Suprapubic skin (tissue), 4 donors: ENCODE measurements around the gene MUC5AC. TPM values are rescaled to one million over a fixed set of nuclear protein-coding genes. Genes with fewer than 3 reads are reported as not detected.
A peak's percentile ranks its signal among the peaks of the same experiment; 100 is the strongest.

ENCODE experiments used
- DNase-seq, 2 donors: peaks; one replicate each; pipeline ENCODE4 v3.0.0-alpha.2; 2019; ENCODE audit warnings: low spot score in 2 of 2
- H3K27ac ChIP-seq: fragments of 200-600 bp; sonication (generic); one replicate; pipeline ENCODE4 v1.5.1; 2019
- H3K27me3 ChIP-seq: fragments of 200-600 bp; sonication (generic); one replicate; pipeline ENCODE4 v1.5.1; 2019
- H3K36me3 ChIP-seq: fragments of 200-600 bp; sonication (generic); one replicate; pipeline ENCODE4 v1.5.1; 2019
- H3K4me1 ChIP-seq: fragments of 200-600 bp; sonication (generic); one replicate; pipeline ENCODE4 v1.5.1; 2019
- H3K4me3 ChIP-seq: fragments of 200-600 bp; sonication (generic); one replicate; pipeline ENCODE4 v1.5.1; 2019; ENCODE audit warnings: mild to moderate bottlenecking
- H3K9me3 ChIP-seq: fragments of 200-600 bp; sonication (generic); one replicate; pipeline ENCODE4 v1.5.1; 2019
- EP300 ChIP-seq: sonication (generic); formaldehyde crosslinking; IDR thresholded peaks from one replicate; pipeline ENCODE4 v1.6.1; 2017; ENCODE audit warnings: antibody characterized with exemption
- POLR2A ChIP-seq, 2 donors: fragments of 450-650 bp; IDR thresholded peaks; one replicate each; pipeline ENCODE4 v1.6.1; 2017; ENCODE audit warnings: antibody characterized with exemption in 2 of 2, mild to moderate bottlenecking in 2 of 2, moderate library complexity in 2 of 2
- POLR2AphosphoS5 ChIP-seq, 3 donors: sonication (generic); formaldehyde crosslinking; IDR thresholded peaks; one replicate each; pipeline ENCODE4 v1.6.1; 2017; ENCODE audit warnings: antibody characterized with exemption in 3 of 3
- WGBS: methylation state at CpG from one replicate; pipeline ENCODE4 v1.1.5; 2018; 5-methylcytosine and 5-hydroxymethylcytosine counted together
- total RNA-seq, 4 donors: library from RNA; depleted of rRNA; stranded (reverse); fragments of >200 nt; gene quantifications; one replicate each; pipeline ENCODE4 v1.1.0, GENCODE V29; 2016
- TF ChIP-seq, protein P1 (sequence below), 2 donors: fragments of 200-600 bp in 1 of 2; fragments of 450-650 bp in 1 of 2; sonication (generic) in 1 of 2; IDR thresholded peaks; one replicate each; pipeline ENCODE4 v1.5.1; 2016 to 2019; ENCODE audit warnings: antibody characterized with exemption in 2 of 2, mild to moderate bottlenecking in 1 of 2, moderate library complexity in 1 of 2

The MUC5AC gene, protein sequence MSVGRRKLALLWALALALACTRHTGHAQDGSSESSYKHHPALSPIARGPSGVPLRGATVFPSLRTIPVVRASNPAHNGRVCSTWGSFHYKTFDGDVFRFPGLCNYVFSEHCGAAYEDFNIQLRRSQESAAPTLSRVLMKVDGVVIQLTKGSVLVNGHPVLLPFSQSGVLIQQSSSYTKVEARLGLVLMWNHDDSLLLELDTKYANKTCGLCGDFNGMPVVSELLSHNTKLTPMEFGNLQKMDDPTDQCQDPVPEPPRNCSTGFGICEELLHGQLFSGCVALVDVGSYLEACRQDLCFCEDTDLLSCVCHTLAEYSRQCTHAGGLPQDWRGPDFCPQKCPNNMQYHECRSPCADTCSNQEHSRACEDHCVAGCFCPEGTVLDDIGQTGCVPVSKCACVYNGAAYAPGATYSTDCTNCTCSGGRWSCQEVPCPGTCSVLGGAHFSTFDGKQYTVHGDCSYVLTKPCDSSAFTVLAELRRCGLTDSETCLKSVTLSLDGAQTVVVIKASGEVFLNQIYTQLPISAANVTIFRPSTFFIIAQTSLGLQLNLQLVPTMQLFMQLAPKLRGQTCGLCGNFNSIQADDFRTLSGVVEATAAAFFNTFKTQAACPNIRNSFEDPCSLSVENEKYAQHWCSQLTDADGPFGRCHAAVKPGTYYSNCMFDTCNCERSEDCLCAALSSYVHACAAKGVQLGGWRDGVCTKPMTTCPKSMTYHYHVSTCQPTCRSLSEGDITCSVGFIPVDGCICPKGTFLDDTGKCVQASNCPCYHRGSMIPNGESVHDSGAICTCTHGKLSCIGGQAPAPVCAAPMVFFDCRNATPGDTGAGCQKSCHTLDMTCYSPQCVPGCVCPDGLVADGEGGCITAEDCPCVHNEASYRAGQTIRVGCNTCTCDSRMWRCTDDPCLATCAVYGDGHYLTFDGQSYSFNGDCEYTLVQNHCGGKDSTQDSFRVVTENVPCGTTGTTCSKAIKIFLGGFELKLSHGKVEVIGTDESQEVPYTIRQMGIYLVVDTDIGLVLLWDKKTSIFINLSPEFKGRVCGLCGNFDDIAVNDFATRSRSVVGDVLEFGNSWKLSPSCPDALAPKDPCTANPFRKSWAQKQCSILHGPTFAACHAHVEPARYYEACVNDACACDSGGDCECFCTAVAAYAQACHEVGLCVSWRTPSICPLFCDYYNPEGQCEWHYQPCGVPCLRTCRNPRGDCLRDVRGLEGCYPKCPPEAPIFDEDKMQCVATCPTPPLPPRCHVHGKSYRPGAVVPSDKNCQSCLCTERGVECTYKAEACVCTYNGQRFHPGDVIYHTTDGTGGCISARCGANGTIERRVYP (N-terminal part only)
- total RNA-seq: not detected

DNA sequence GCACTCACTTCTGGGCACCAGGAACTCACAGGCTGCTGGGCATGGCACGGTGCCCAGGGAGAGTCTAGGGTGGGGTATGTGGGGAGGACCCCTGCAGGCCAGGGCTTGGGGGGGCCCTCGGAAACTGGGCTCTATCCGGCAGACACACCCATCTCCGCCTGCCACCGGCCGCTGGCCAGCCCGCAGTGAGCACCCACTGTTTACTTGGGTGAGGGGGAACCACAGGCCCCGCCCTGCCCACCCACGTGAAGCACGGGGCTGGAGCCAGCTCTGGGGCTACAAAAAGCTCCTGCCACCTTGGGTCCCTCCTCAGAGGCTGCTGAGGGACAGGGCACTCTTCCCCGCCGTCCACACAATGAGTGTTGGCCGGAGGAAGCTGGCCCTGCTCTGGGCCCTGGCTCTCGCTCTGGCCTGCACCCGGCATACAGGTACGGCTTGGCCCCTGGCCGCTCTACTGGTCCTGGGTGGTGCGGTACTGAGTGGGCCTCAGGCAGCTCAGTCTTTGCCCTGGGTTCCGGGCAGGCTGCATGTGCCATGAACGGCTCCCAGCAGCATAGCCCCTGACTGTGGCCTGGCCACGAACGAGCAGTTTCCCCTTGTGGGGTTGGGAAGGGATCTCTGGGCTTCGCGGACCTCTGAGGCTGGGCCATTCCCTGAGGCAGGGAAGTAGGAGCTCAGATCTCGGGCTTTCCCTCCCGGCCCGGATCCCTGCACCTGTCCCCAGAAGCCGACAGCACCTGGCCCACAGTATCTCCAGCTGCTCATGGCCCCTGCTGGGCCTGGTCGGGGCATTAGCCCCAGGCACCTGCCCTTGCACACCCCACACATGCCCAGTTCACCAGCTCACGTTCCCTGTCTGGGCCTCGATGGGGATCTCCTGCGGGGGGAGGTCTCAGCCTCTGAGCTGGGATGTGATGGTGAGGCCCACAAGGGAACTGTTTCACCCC lies at the start of gene MUC5AC:
Gene MUC5AC (plus strand): TSS at position 309 of the 947 bp plus-strand sequence. CDS start 47 bp downstream, at position 356.
- WGBS: 40% methylated on average over 2 of the region's 32 CpGs
- peak in 1 of 2 donors; percentile 54 for DNase-seq
- Histone ChIP-seq H3K27ac (no peak within 1 kb of the TSS), H3K4me3 (no peak within 1 kb of the TSS), H3K27me3 (peaks cover 51% of the 10 kb centered on the region), H3K36me3 (no peaks in the 10 kb centered on the region), H3K4me1 (peaks cover 3% of the 10 kb centered on the region), H3K9me3 (no peaks in the 10 kb centered on the region)
- TF ChIP-seq POLR2AphosphoS5 (IDR thresholded peaks at IDR 0.05) (no peak), POLR2A (IDR thresholded peaks at IDR 0.05) (no peak)

DNA sequence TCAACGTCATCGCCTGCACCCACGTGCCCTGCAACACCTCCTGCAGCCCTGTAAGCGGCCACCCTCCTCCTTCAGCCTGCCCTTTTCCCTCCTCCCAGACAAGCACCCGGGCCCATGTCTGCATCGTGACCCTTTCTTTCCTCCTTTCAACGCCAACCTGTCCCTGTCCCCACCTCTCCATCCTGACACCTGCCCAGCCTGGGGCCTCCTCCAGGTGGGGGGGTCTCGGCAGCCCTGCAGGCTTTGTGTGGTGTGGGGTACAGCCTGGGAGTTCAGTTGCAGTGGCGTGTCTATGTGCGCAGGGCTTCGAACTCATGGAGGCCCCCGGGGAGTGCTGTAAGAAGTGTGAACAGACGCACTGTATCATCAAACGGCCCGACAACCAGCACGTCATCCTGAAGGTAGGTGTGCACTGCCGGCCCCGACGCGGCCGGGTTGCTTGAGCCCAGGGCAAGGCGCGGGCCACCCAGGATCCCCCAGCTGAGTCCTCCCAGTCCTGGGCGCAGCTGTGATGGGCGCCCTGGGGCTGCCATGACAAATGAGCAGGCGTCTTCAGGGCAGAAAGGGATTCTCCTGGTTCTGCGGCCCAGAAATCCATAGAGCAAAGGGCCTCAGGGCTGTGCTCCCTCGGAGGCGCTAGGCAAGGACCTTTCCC lies 49.4 kb upstream of the MUC5AC start:
- Histone ChIP-seq H3K27ac (no peak overlapping the region), H3K4me1 (no peaks in the 10 kb centered on the region), H3K27me3 (peaks cover 35% of the 10 kb centered on the region), H3K36me3 (no peaks in the 10 kb centered on the region), H3K4me3 (no peak overlapping the region), H3K9me3 (no peaks in the 10 kb centered on the region)
- TF ChIP-seq, protein P1, sequence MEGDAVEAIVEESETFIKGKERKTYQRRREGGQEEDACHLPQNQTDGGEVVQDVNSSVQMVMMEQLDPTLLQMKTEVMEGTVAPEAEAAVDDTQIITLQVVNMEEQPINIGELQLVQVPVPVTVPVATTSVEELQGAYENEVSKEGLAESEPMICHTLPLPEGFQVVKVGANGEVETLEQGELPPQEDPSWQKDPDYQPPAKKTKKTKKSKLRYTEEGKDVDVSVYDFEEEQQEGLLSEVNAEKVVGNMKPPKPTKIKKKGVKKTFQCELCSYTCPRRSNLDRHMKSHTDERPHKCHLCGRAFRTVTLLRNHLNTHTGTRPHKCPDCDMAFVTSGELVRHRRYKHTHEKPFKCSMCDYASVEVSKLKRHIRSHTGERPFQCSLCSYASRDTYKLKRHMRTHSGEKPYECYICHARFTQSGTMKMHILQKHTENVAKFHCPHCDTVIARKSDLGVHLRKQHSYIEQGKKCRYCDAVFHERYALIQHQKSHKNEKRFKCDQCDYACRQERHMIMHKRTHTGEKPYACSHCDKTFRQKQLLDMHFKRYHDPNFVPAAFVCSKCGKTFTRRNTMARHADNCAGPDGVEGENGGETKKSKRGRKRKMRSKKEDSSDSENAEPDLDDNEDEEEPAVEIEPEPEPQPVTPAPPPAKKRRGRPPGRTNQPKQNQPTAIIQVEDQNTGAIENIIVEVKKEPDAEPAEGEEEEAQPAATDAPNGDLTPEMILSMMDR (IDR thresholded peaks at IDR 0.05): no peak
- no peak for DNase-seq
- 73% methylated on average over 13 of the region's 29 CpGs for WGBS

DNA sequence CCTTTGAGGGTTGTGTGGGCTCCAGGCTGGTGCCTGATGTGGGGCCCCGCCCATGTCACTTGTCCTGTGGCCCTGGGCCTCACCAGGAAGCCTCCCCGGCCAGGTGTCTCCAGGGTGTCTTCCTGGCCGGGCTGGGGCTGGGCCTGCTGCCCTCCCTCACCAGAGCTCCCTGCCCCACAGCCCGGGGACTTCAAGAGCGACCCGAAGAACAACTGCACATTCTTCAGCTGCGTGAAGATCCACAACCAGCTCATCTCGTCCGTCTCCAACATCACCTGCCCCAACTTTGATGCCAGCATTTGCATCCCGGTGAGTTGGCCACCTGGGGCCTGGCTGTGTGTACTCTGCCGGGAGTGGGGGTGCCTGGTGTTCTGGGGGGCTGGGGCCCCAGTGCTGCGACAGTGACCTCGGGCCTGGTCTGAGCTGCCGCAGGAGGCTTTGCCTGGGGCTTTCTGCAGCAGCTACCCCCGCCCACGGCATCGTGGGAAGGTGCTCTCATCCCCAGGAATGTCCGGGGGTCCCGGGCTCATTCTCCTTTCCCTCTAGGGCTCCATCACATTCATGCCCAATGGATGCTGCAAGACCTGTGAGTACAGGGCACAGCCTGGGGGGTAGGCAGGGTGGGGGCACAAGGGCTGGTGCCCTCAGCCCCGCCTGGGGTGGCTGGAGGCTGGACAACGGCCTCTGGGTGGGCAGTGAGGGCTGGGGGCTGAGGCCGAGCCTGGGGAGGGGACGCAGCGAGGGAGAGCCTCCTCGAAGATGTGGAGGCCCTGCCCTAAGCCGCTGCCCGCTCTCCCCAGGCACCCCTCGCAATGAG lies 48.4 kb upstream of the MUC5AC start:
- TF ChIP-seq POLR2A (IDR thresholded peaks at IDR 0.05) (no peak), EP300 (no peak), POLR2AphosphoS5 (IDR thresholded peaks at IDR 0.05) (no peak)
- TF ChIP-seq, protein P1 (IDR thresholded peaks at IDR 0.05): no peak
- no peaks in the 10 kb centered on the region for H3K9me3 ChIP-seq
- H3K4me3 ChIP-seq: no peak overlapping the region
- no peak overlapping the region for H3K27ac ChIP-seq
- H3K27me3 ChIP-seq: peaks cover 35% of the 10 kb centered on the region
- no peak for DNase-seq
- no peaks in the 10 kb centered on the region for H3K4me1 ChIP-seq
- no peaks in the 10 kb centered on the region for H3K36me3 ChIP-seq
- WGBS: 78% methylated on average over 18 of the region's 28 CpGs

DNA sequence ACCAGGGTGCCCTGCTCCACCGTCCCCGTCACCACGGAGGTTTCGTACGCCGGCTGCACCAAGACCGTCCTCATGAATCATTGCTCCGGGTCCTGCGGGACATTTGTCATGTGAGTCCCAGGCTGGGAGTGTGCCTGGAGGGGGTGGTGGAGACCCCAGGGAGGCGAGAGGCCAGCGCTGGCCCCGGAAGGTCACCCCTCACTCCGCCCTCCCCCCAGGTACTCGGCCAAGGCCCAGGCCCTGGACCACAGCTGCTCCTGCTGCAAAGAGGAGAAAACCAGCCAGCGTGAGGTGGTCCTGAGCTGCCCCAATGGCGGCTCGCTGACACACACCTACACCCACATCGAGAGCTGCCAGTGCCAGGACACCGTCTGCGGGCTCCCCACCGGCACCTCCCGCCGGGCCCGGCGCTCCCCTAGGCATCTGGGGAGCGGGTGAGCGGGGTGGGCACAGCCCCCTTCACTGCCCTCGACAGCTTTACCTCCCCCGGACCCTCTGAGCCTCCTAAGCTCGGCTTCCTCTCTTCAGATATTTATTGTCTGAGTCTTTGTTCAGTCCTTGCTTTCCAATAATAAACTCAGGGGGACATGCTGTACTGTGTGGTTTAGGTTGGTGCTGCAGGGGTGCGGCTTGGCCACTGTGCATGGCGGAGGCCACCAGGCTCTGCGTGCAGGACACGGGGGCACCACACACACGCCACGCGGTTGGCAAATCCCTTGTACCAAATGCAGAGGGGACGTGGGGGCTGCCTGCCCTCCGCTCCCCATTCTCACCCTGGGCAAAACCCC lies 47.6 kb upstream of the MUC5AC start:
- H3K9me3 ChIP-seq: no peaks in the 10 kb centered on the region
- H3K4me3 ChIP-seq: no peak overlapping the region
- DNase-seq: no peak
- TF ChIP-seq POLR2AphosphoS5 (IDR thresholded peaks at IDR 0.05) (no peak), POLR2A (IDR thresholded peaks at IDR 0.05) (no peak), EP300 (no peak)
- TF ChIP-seq, protein P1 (IDR thresholded peaks at IDR 0.05): no peak
- no peak overlapping the region for H3K27ac ChIP-seq
- 86% methylated on average over 23 of the region's 39 CpGs for WGBS
- no peaks in the 10 kb centered on the region for H3K4me1 ChIP-seq
- peaks cover 35% of the 10 kb centered on the region for H3K27me3 ChIP-seq
- no peaks in the 10 kb centered on the region for H3K36me3 ChIP-seq
